NCI-H446 treated with DMSO at 0.1 percent for 48 hours (cell line): ENCODE measurements around the gene ANXA4.
"Not testable (repeated sequence)": the region's sequence is repeated elsewhere in the genome, so short reads cannot be mapped to it uniquely, and the experiment has no call there.

Source experiments
- DNase-seq: peaks from one replicate; lab custom pipeline; 2025; lab: John Stamatoyannopoulos, UW

Gene ANXA4

GRCh38 chr2:69779258-69780001 is 37.5 kb downstream of the ANXA4 start:
- peak; percentile 42 for DNase-seq

GRCh38 chr2:69780921-69781320 is 39.0 kb downstream of the ANXA4 start:
- no peak for DNase-seq

- DNase-seq = no peak
Observed at GRCh38 chr2:69781321-69782248, 39.7 kb downstream of the ANXA4 start.

GRCh38 chr2:69784228-69784627 is 42.3 kb downstream of the ANXA4 start:
- DNase-seq = no peak

GRCh38 chr2:69785358-69785757 is 43.4 kb downstream of the ANXA4 start:
- no peak for DNase-seq

- no peak for DNase-seq
Observed at GRCh38 chr2:69786052-69786560, 44.2 kb downstream of the ANXA4 start.

GRCh38 chr2:69789175-69789721 is 47.3 kb downstream of the ANXA4 start:
- no peak for DNase-seq

- no peak for DNase-seq
Observed at GRCh38 chr2:69789772-69790600, 48.1 kb downstream of the ANXA4 start.

GRCh38 chr2:69790601-69790959 is 48.6 kb downstream of the ANXA4 start:
- DNase-seq = no peak

- DNase-seq = no peak
Observed at GRCh38 chr2:69791045-69791444, 49.1 kb downstream of the ANXA4 start.

- no peak for DNase-seq
Observed at GRCh38 chr2:69796174-69796573, 54.2 kb downstream of the ANXA4 start.

GRCh38 chr2:69797235-69797634 is 55.3 kb downstream of the ANXA4 start:
- DNase-seq = no peak

- no peak for DNase-seq
Observed at GRCh38 chr2:69797836-69798289, 55.9 kb downstream of the ANXA4 start.

- no peak for DNase-seq
Observed at GRCh38 chr2:69798290-69798908, 56.5 kb downstream of the ANXA4 start.

- DNase-seq = no peak
Observed at GRCh38 chr2:69798909-69799526, 57.1 kb downstream of the ANXA4 start.

GRCh38 chr2:69801745-69802290 is 59.9 kb downstream of the ANXA4 start:
- no peak for DNase-seq

GRCh38 chr2:69802781-69803367 is 60.9 kb downstream of the ANXA4 start:
- not testable (repeated sequence) for DNase-seq

- DNase-seq = no peak
Observed at GRCh38 chr2:69804416-69804815, 62.5 kb downstream of the ANXA4 start.

- no peak for DNase-seq
Observed at GRCh38 chr2:69805887-69806286, 64.0 kb downstream of the ANXA4 start.
